ENCODE measurements around the gene ACVR1C. TPM values are rescaled to one million over a fixed set of nuclear protein-coding genes. Genes with fewer than 3 reads are reported as not detected.

ACVR1C gene
- total and polyA plus RNA-seq, 2 of the 4 experiments (the other 2 are of a cell fraction) = 0.07 to 0.18 TPM

DNA sequence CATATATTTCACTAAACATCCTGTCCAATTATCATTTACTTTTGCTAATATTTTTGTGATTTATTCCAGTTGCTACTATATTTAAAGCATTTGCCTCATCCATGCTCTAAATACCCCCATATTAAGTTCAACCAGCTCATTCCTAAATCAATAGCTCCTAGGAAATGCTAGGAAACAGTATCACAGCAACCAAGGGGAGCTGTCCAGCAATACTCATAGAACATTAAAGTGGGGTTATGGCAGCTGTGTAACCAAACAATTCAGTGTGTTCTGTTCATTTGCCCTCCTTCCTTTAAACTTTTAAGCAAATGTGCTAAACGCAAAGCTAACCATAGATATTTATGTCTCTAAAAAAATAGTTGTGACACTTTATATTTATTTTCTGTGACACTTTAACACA, 41.1 kb downstream of the ACVR1C start:
- Histone ChIP-seq H3K23ac (ENCODE audit: low read depth, low read length) (no peak overlapping the region), H3K4ac (ENCODE audit: low read depth, low read length) (no peak overlapping the region), H3K56ac (ENCODE audit: extremely low read depth, insufficient read depth, low read length) (no peak overlapping the region), H4K8ac (ENCODE audit: low read depth in 2 of 2, low read length in 2 of 2) (no peak overlapping the region), H4K5ac (ENCODE audit: low read depth, low read length) (no peak overlapping the region), H3K14ac (replicated peaks; ENCODE audit: low read depth, low read length) (no peak overlapping the region), H2BK120ac (ENCODE audit: low read depth, low read length) (no peak overlapping the region), H2BK5ac (ENCODE audit: low read depth, low read length, poor library complexity, severe bottlenecking) (no peak overlapping the region), H3K4me2 (ENCODE audit: low read depth, low read length) (no peak overlapping the region), H3K9ac (ENCODE audit: low read depth, low read length) (no peak overlapping the region), H2AK5ac (ENCODE audit: low read depth, low read length) (no peak overlapping the region), H4K91ac (ENCODE audit: insufficient read depth, low read depth, low read length) (no peak overlapping the region), H3K27ac (ENCODE audit: insufficient read depth, low read length) (no peak overlapping the region), H3K9me3 (ENCODE audit: control insufficient read depth, insufficient read depth, low read length) (no peaks in the 10 kb centered on the region), H4K20me1 (ENCODE audit: insufficient read depth, low read length) (no peaks in the 10 kb centered on the region), H2BK20ac (ENCODE audit: low read depth, low read length) (no peak overlapping the region), H3K36me3 (ENCODE audit: control insufficient read depth, insufficient read depth, low read length) (no peaks in the 10 kb centered on the region), H2AFZ (replicated peaks; ENCODE audit: low read length, poor library complexity) (no peak overlapping the region), H3K18ac (ENCODE audit: low read depth, low read length) (no peak overlapping the region), H3K79me1 (ENCODE audit: low read depth in 1 of 2, low read length in 2 of 2) (no peaks in the 10 kb centered on the region), H3K9me1 (ENCODE audit: insufficient read depth, low read length) (no peaks in the 10 kb centered on the region), H3K27me3 (ENCODE audit: control insufficient read depth, insufficient read depth, low read length) (no peaks in the 10 kb centered on the region), H3K4me1 (ENCODE audit: control insufficient read depth, insufficient read depth, low read length) (no peaks in the 10 kb centered on the region), H2BK15ac (ENCODE audit: low read depth, low read length) (no peak overlapping the region), H3K4me3 (ENCODE audit: insufficient read depth, low read depth, low read length) (no peak overlapping the region), H2AK9ac (replicated peaks; ENCODE audit: low read depth, low read length, poor library complexity) (no peak overlapping the region)
- POLR2A ChIA-PET (ENCODE audit: unreplicated experiment) = no interaction called here
- DNase-seq (no peak), ATAC-seq (ENCODE audit: low read depth) (no peak)
- BruUV-seq (replicated peaks) = no TSS peak
- CTCF ChIA-PET = interaction anchor here (1.0 kb wide), 1 partner anchor 16 kb away, joined by 3 read pairs; no protein-coding TSS in a partner anchor
- intact Hi-C loops (cut with micrococcal nuclease) = no loop called here
- dilution Hi-C loops (cut with HindIII; ENCODE audit: low sequenced_read_pairs, unreplicated experiment) = no loop called here
- in situ Hi-C loops (cut with MboI; ENCODE audit: low sequenced_read_pairs) = no loop called here
- WGBS, 2 experiments (ENCODE audit: extremely low coverage in 2 of 2, insufficient read length in 1 of 2) = no CpG with 5 or more reads among the region's 1 CpG
- TF ChIP-seq BHLHE40 (IDR thresholded peaks at IDR 0.05; ENCODE audit: low read depth, low read length) (no peak), MXI1 (IDR thresholded peaks at IDR 0.05; ENCODE audit: borderline replicate concordance, low read depth, low read length) (no peak), POLR2A (IDR thresholded peaks at IDR 0.05; ENCODE audit: low read depth, low read length) (no peak), RAD21 (IDR thresholded peaks at IDR 0.05; ENCODE audit: low read length) (no peak), MAZ (IDR thresholded peaks at IDR 0.05; ENCODE audit: borderline replicate concordance, low read depth, low read length) (no peak), FOS (IDR thresholded peaks at IDR 0.05; ENCODE audit: low read depth, low read length) (no peak), CEBPB (IDR thresholded peaks at IDR 0.05; ENCODE audit: low read depth, low read length) (no peak), SMC3 (IDR thresholded peaks at IDR 0.05; ENCODE audit: low read depth, low read length) (no peak), CHD1 (IDR thresholded peaks at IDR 0.05; ENCODE audit: low read depth, low read length) (no peak), RFX5 (IDR thresholded peaks at IDR 0.05; ENCODE audit: low read depth, low read length) (no peak), RCOR1 (IDR thresholded peaks at IDR 0.05; ENCODE audit: insufficient replicate concordance, low read length) (no peak), NFE2L2 (IDR thresholded peaks at IDR 0.05; ENCODE audit: low read depth, low read length) (no peak), MAFK (IDR thresholded peaks at IDR 0.05; ENCODE audit: low read depth, low read length) (no peak)
- TF ChIP-seq, protein P1, sequence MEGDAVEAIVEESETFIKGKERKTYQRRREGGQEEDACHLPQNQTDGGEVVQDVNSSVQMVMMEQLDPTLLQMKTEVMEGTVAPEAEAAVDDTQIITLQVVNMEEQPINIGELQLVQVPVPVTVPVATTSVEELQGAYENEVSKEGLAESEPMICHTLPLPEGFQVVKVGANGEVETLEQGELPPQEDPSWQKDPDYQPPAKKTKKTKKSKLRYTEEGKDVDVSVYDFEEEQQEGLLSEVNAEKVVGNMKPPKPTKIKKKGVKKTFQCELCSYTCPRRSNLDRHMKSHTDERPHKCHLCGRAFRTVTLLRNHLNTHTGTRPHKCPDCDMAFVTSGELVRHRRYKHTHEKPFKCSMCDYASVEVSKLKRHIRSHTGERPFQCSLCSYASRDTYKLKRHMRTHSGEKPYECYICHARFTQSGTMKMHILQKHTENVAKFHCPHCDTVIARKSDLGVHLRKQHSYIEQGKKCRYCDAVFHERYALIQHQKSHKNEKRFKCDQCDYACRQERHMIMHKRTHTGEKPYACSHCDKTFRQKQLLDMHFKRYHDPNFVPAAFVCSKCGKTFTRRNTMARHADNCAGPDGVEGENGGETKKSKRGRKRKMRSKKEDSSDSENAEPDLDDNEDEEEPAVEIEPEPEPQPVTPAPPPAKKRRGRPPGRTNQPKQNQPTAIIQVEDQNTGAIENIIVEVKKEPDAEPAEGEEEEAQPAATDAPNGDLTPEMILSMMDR (conservative IDR thresholded peaks at IDR 0.05; ENCODE audit: low read depth, low read length) = no peak
- TF ChIP-seq, protein P2, sequence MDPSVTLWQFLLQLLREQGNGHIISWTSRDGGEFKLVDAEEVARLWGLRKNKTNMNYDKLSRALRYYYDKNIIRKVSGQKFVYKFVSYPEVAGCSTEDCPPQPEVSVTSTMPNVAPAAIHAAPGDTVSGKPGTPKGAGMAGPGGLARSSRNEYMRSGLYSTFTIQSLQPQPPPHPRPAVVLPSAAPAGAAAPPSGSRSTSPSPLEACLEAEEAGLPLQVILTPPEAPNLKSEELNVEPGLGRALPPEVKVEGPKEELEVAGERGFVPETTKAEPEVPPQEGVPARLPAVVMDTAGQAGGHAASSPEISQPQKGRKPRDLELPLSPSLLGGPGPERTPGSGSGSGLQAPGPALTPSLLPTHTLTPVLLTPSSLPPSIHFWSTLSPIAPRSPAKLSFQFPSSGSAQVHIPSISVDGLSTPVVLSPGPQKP (IDR thresholded peaks at IDR 0.05; ENCODE audit: borderline replicate concordance, low read depth, low read length) = no peak
- TF ChIP-seq, protein P3, sequence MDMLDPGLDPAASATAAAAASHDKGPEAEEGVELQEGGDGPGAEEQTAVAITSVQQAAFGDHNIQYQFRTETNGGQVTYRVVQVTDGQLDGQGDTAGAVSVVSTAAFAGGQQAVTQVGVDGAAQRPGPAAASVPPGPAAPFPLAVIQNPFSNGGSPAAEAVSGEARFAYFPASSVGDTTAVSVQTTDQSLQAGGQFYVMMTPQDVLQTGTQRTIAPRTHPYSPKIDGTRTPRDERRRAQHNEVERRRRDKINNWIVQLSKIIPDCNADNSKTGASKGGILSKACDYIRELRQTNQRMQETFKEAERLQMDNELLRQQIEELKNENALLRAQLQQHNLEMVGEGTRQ (IDR thresholded peaks at IDR 0.05; ENCODE audit: low read depth, low read length) = no peak

Measured in IMR-90 (cell line).